Stimulated activated CD8-positive, alpha-beta memory T cell treated with anti-CD3 and anti-CD28 coated beads, Interleukin-4, amount 100 ng/mL, for 4 hours (primary cell): ENCODE results near the gene FOXP2.
"Not testable (repeated sequence)": the region's sequence is repeated elsewhere in the genome, so short reads cannot be mapped to it uniquely, and the experiment has no call there.

Experiments used
- DNase-seq, 2 donors: peaks; one replicate each; pipeline ENCODE4 v3.0.0-alpha.2; 2020; ENCODE audit warnings: low read depth in 2 of 2, low spot score in 1 of 2

FOXP2 gene

GRCh38 chr7:114422507-114423501, 8.2 kb downstream of the FOXP2 start:
- no peak for DNase-seq

GRCh38 chr7:114426382-114426781, 11.8 kb downstream of the FOXP2 start:
- no peak for DNase-seq

GRCh38 chr7:114426824-114427223, 12.2 kb downstream of the FOXP2 start:
- no peak for DNase-seq

- no peak for DNase-seq
These were observed 13.6 kb downstream of the FOXP2 start for GRCh38 chr7:114428211-114428610.

GRCh38 chr7:114431189-114431588, 16.6 kb downstream of the FOXP2 start:
- no peak for DNase-seq

GRCh38 chr7:114432061-114432460, 17.4 kb downstream of the FOXP2 start:
- no peak for DNase-seq

GRCh38 chr7:114432703-114433102, 18.1 kb downstream of the FOXP2 start:
- DNase-seq = no peak

- no peak for DNase-seq
These were observed 25.0 kb downstream of the FOXP2 start for GRCh38 chr7:114439581-114439980.

GRCh38 chr7:114440927-114441326, 26.3 kb downstream of the FOXP2 start:
- DNase-seq = not testable (repeated sequence)

- DNase-seq = no peak
These were observed 29.6 kb downstream of the FOXP2 start for GRCh38 chr7:114444196-114444595.

- no peak for DNase-seq
These were observed 35.8 kb downstream of the FOXP2 start for GRCh38 chr7:114450431-114450830.

GRCh38 chr7:114459574-114459973, 45.0 kb downstream of the FOXP2 start:
- no peak for DNase-seq

- DNase-seq = no peak
These were observed 45.4 kb downstream of the FOXP2 start for GRCh38 chr7:114460021-114460420.

- no peak for DNase-seq
These were observed 52.3 kb downstream of the FOXP2 start for GRCh38 chr7:114466917-114467316.

GRCh38 chr7:114468844-114469243, 54.2 kb downstream of the FOXP2 start:
- no peak for DNase-seq

GRCh38 chr7:114472896-114473512, 58.4 kb downstream of the FOXP2 start:
- no peak for DNase-seq

GRCh38 chr7:114478384-114478783, 63.8 kb downstream of the FOXP2 start:
- no peak for DNase-seq

GRCh38 chr7:114481999-114482398, 67.4 kb downstream of the FOXP2 start:
- DNase-seq = no peak

GRCh38 chr7:114484226-114484625, 69.6 kb downstream of the FOXP2 start:
- no peak for DNase-seq

GRCh38 chr7:114487174-114487573, 72.6 kb downstream of the FOXP2 start:
- no peak for DNase-seq

- DNase-seq = no peak
These were observed 74.1 kb downstream of the FOXP2 start for GRCh38 chr7:114488696-114489095.

GRCh38 chr7:114497491-114497890, 82.9 kb downstream of the FOXP2 start:
- not testable (repeated sequence) for DNase-seq
